MG63 (cell line): ENCODE measurements around the gene LRTM2. TPM values are rescaled to one million over a fixed set of nuclear protein-coding genes. Genes with fewer than 3 reads are reported as not detected.

Experiments
- DNase-seq: peaks from one replicate; pipeline ENCODE4 v3.0.0-alpha.2; 2020
- H3K27me3 ChIP-seq: fragments of 250-450 bp; sonication (Bioruptor Pico); 2 replicates; pipeline ENCODE4 v1.5.1; 2020; ENCODE audit warnings: mild to moderate bottlenecking, moderate library complexity
- H3K36me3 ChIP-seq: fragments of 250-450 bp; sonication (Bioruptor Pico); 2 replicates; pipeline ENCODE4 v1.5.1; 2020; ENCODE audit warnings: mild to moderate bottlenecking, moderate library complexity
- H3K4me3 ChIP-seq: fragments of 250-450 bp; sonication (Bioruptor Pico); 2 replicates; pipeline ENCODE4 v1.5.1; 2020; ENCODE audit warnings: mild to moderate bottlenecking, moderate library complexity
- H3K9me3 ChIP-seq: fragments of 250-450 bp; sonication (Bioruptor Pico); 2 replicates; pipeline ENCODE4 v1.5.1; 2020; ENCODE audit warnings: mild to moderate bottlenecking, moderate library complexity
- total RNA-seq: library from RNA; depleted of rRNA; stranded (reverse); fragments of >200 nt; shearing (Covaris generic); gene quantifications from 2 replicates; pipeline ENCODE4 v1.2.3, GENCODE V29; 2014; ENCODE audit warnings: low replicate concordance; rRNA removed

LRTM2 gene
- not detected in 2 replicates for total RNA-seq

DNA sequence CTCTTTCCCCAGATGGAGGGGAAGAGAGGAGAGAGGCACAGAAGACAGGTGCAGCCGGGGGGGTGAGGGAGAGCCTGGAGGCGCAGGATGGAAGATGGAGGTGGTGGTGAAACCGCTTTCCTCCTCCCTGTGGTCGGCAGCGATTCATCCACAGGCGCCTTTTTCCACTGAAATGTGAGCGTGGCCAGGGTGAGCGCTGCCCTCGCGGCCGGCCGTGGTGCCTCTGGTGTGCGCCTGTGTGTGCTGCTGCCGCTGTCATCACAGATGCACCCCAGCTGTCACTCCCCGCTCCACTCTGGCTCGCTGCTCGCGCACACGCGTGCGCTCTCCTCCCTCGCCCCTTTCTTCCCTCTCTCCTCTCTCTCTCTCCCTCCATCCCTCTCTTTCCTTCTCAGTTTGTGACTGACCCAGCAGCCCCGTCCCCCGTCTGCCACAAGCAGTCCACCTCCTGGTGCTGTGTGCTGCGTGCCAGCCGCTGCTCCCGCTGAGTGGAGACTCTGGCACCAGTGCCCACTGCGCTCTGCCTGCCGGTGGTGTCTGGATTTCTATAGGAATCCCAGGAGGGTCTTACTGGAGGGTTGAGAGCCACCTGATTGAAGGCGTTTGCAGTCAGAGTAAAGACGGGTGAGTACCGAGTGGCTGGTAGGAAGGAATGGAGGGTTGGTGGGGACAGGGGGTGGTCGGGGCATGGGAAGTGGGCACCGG is at the start of gene LRTM2:
LRTM2 (plus strand) TSS at position 375 of the 705 bp plus-strand sequence. CDS start 7,584 bp downstream, outside the sequence.
- DNase-seq = no peak
- no peak within 1 kb of the TSS for H3K4me3 ChIP-seq
- no peaks in the 10 kb centered on the region for H3K36me3 ChIP-seq
- H3K9me3 ChIP-seq = no peaks in the 10 kb centered on the region
- no peaks in the 10 kb centered on the region for H3K27me3 ChIP-seq

- Histone ChIP-seq H3K27me3 (no peaks in the 10 kb centered on the region), H3K36me3 (peaks cover 35% of the 10 kb centered on the region), H3K9me3 (no peaks in the 10 kb centered on the region), H3K4me3 (no peak overlapping the region)
- no peak for DNase-seq
These were observed 46.3 kb upstream of the LRTM2 start for GRCh38 chr12:1773937-1774655.

DNA sequence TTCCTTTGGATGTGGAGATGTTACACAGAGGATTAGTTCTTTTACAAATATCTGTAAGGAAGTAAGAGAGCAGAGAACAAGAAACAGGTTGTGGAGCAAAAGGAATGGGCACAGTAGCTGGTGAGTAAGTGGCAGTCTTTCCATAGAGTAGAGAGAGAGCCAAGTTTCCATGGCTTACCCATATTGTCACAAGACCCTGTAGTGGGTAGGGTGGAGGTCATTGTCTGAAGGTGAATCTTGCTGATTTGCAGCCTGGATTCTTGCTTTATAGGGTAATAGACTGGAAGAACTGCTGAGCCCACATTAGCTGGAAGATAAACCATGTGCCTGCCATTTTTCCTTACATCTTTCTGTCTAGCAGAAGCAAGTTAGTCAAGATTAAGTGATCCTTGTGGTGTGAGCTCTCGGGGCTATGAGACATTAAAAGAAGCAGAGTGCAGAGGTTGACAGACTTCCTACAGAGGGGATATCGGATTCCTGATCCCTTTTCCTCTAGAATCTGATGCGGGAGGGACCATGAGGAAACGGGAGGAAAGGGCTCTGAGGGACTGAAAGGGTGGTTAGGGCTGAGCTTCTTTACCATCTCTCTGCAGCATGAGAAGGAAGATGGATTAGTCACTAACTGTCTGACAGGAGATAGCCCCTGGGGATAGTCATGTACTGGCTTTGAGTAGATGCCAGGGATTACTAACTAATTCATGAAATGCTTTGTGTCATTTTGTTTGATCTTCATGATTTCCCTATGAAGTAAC is 44.0 kb upstream of the LRTM2 start:
- H3K4me3 ChIP-seq = no peak overlapping the region

GRCh38 chr12:1777798-1778197 is 42.6 kb upstream of the LRTM2 start:
- DNase-seq = peak; percentile 28
- no peak overlapping the region for H3K4me3 ChIP-seq
- no peaks in the 10 kb centered on the region for H3K27me3 ChIP-seq
- peaks cover 35% of the 10 kb centered on the region for H3K36me3 ChIP-seq
- H3K9me3 ChIP-seq = no peaks in the 10 kb centered on the region

More for the DNA sequence above, 44.0 kb upstream of the LRTM2 start:
- H3K9me3 ChIP-seq = no peaks in the 10 kb centered on the region
- DNase-seq = peak; percentile 39
- H3K27me3 ChIP-seq = no peaks in the 10 kb centered on the region
- peaks cover 39% of the 10 kb centered on the region for H3K36me3 ChIP-seq

DNA sequence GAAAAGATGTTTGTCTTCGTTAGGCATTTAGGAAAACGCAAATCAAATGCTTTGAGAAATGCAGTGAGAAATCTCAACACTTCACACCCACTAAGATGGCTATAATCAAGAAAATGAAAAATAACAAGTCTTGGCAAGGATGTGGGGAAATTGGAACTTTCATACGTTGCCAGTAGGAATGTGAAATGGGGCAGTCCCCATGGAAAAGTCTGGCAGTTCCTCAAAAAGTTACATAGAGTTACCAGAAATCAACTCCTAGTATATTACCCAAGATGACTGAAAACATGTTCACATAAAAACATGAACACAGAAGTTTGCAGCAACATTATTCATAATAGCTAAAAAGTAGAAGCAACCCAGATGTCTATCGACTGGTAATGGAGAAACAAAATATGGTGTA is 41.5 kb upstream of the LRTM2 start:
- no peak for DNase-seq
- H3K36me3 ChIP-seq = peaks cover 27% of the 10 kb centered on the region
- H3K27me3 ChIP-seq = no peaks in the 10 kb centered on the region
- H3K9me3 ChIP-seq = no peaks in the 10 kb centered on the region
- no peak overlapping the region for H3K4me3 ChIP-seq

GRCh38 chr12:1779783-1780182 is 40.6 kb upstream of the LRTM2 start:
- peak; percentile 56 for DNase-seq
- Histone ChIP-seq H3K9me3 (no peaks in the 10 kb centered on the region), H3K27me3 (no peaks in the 10 kb centered on the region), H3K4me3 (no peak overlapping the region), H3K36me3 (peaks cover 30% of the 10 kb centered on the region)

- H3K27me3 ChIP-seq = no peaks in the 10 kb centered on the region
- no peak overlapping the region for H3K4me3 ChIP-seq
- H3K36me3 ChIP-seq = peaks cover 48% of the 10 kb centered on the region
- DNase-seq = no peak
- no peaks in the 10 kb centered on the region for H3K9me3 ChIP-seq
These were observed 38.6 kb upstream of the LRTM2 start for GRCh38 chr12:1781772-1782171.

DNA sequence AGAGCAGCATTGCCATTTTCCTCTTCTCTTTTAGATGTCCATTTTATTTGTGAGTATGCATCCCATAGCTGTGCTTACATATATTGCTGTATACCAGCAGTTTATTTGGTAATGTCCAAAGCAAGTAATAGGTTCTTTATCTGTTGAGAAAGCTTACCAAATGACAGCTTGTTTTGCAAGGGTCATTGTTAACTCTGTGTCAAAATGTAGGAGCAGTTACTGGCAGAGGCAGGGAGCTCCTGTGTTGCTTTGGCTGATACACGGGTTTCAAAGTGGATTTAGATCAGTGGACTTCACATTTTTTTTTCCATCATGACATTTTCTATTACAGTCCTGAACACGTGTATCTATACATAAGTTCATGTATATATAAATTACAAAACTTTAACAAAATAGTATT is 38.1 kb upstream of the LRTM2 start:
- H3K9me3 ChIP-seq = no peaks in the 10 kb centered on the region
- no peak for DNase-seq
- no peak overlapping the region for H3K4me3 ChIP-seq
- H3K36me3 ChIP-seq = peaks cover 48% of the 10 kb centered on the region
- no peaks in the 10 kb centered on the region for H3K27me3 ChIP-seq

- no peaks in the 10 kb centered on the region for H3K9me3 ChIP-seq
- no peak overlapping the region for H3K4me3 ChIP-seq
- H3K36me3 ChIP-seq = peaks cover 32% of the 10 kb centered on the region
- no peaks in the 10 kb centered on the region for H3K27me3 ChIP-seq
- no peak for DNase-seq
These were observed 32.7 kb upstream of the LRTM2 start for GRCh38 chr12:1787714-1788113.

DNA sequence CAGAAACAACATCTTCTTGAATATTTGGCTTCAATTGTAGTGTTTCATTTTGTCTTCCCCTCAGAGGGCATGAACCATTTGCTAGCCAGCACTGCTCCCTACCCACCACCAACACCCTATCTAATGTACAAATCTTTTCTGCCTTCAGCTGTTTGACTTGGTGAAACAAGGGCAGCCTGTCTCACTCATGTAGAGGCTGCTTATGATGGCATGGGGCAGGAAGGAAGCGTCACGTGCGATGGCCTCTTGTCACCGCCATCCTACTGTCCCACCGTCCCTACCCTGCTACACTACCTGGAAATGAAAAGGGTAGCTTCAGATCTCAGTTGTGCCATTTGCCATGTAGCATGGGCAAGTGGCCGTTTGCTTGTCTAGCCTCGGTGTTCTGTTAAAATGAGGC is 29.9 kb upstream of the LRTM2 start:
- DNase-seq = no peak
- Histone ChIP-seq H3K36me3 (peaks cover 24% of the 10 kb centered on the region), H3K4me3 (no peak overlapping the region), H3K27me3 (no peaks in the 10 kb centered on the region), H3K9me3 (no peaks in the 10 kb centered on the region)

DNA sequence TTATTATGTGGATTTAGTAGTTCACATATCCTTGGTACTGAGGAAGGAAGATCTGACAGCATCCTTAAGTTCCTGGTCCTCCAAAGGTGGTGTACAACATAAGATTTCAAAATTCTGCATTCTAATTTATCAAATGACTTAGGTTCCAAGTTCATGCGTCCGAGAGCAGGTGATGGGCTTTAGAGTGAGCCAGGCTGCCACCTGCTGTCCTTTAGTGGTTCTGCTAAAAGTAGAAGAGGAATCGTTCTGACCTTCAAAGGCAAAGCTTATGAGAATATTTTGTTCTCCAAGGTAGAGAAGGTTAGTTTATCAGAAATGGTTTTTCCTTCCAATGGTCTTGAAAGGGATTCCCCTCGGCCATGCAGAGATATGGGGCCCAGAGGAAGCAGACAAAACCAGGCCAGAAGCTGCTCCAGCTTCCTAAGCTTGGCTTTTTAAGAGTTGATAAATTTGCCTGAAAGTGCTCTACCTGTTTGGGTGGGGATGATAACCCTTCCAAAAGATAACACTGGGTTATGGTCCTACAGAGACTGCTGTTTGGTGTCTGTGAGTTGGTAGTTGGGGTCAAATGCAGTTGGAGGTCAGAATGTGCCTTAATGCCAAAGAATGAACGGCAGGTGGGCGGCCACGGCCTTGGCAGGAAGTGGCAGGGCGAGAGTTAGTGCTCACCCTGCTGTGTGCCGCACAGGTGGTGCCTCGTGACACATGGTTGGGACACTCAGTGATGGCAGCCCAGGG is 29.1 kb upstream of the LRTM2 start:
- peak; percentile 31 for DNase-seq

DNA sequence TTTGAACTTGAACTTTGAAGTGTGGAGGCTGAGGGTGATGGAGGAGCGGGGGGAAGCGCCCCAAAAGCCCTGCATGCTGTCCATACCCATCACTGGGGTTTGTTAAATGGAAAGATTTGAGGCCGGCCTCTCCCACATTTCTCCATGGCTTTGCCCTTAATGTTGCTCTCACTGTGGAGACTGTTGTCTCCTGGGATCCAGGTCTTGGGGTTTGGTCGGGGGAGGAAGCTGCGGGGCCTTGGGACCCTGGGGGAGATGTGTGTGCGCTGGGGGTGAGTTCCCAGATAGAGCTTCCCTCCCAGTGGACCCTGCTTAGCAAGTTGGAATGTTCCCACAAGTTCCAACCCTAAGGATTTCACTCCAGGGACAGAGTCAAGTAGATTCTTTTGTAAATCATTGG is 28.0 kb upstream of the LRTM2 start:
- H3K9me3 ChIP-seq = no peaks in the 10 kb centered on the region
- peaks cover 6% of the 10 kb centered on the region; the same call in 1 of the 2 replicates for H3K36me3 ChIP-seq
- H3K27me3 ChIP-seq = no peaks in the 10 kb centered on the region
- DNase-seq = no peak
- H3K4me3 ChIP-seq = no peak overlapping the region

More for the DNA sequence above, 29.1 kb upstream of the LRTM2 start:
- Histone ChIP-seq H3K36me3 (peaks cover 16% of the 10 kb centered on the region), H3K9me3 (no peaks in the 10 kb centered on the region), H3K27me3 (no peaks in the 10 kb centered on the region), H3K4me3 (no peak overlapping the region)

DNA sequence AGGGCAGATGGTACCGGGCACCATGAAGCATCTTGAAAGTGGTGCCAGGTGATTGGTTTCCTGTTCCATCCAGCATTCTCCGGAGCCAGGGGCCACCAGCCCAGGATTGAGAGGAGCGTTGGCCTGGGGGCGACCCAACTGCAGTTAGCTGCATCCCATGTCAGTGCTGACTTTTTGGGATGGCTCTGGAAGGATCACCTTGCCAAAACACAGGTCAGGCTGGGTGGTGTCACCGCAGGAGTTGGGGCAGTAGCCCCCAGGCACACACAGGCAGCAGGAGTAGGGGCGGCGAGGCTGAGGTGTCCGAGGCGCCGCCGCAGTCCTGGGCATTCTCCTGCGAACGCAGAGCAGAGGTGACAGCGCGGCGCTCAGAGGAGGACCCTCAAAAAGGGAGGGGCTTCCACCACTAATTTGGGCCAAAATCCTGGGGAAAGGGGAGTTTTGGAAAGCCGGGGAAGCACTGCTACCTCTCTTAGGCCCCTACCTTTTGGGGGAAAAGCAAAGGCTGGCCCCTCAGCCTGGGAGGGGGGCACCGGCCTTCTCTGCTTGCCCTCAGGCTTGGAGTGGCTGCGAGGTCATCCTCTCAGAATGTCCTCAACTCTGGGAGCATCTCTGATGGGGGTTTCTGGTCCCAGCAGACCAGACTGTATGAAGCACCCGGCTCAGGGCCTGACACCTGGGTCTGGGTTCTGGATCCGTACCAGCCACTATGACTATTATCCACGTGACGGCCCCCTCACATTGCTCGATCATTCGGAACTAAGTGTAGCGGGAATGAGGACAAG is 26.7 kb upstream of the LRTM2 start:
- no peaks in the 10 kb centered on the region for H3K9me3 ChIP-seq
- H3K27me3 ChIP-seq = no peaks in the 10 kb centered on the region
- peaks cover 5% of the 10 kb centered on the region; the same call in 1 of the 2 replicates for H3K36me3 ChIP-seq
- DNase-seq = no peak
- no peak overlapping the region for H3K4me3 ChIP-seq

- DNase-seq = no peak
- no peaks in the 10 kb centered on the region for H3K9me3 ChIP-seq
- H3K27me3 ChIP-seq = no peaks in the 10 kb centered on the region
- H3K36me3 ChIP-seq = peaks cover 5% of the 10 kb centered on the region; the same call in 1 of the 2 replicates
- H3K4me3 ChIP-seq = no peak overlapping the region
These were observed 25.8 kb upstream of the LRTM2 start for GRCh38 chr12:1794440-1795090.

GRCh38 chr12:1795221-1795784 is 25.1 kb upstream of the LRTM2 start:
- no peak overlapping the region for H3K4me3 ChIP-seq
- H3K9me3 ChIP-seq = no peaks in the 10 kb centered on the region
- H3K27me3 ChIP-seq = no peaks in the 10 kb centered on the region
- peaks cover 5% of the 10 kb centered on the region; the same call in 1 of the 2 replicates for H3K36me3 ChIP-seq
- no peak for DNase-seq
